K562 (cell line): ENCODE results near the gene YIF1A. TPM values are rescaled to one million over a fixed set of nuclear protein-coding genes. Genes with fewer than 3 reads are reported as not detected.
A peak's percentile ranks its signal among the peaks of the same experiment; 100 is the strongest.

Source experiments
- CEBPG ChIP-seq, 3 experiments: fragments of 200-800 bp in 1 of 3; sonication (Bioruptor generic) in 1 of 3; sonication (generic) in 1 of 3; formaldehyde crosslinking in 1 of 3; IDR thresholded peaks in 2 of 3; conservative IDR thresholded peaks in 1 of 3; 2 replicates each; pipeline versions ENCODE4 v1.6.1 to v1.8.0; 2016 to 2022; ENCODE audit warnings: missing compliant biosample characterization in 2 of 3, missing genetic modification characterization in 2 of 3, mild to moderate bottlenecking in 1 of 3, missing genetic modification reagents in 1 of 3
- FOXK2 ChIP-seq, 2 experiments: fragments of 450-650 bp; IDR thresholded peaks in 1 of 2; conservative IDR thresholded peaks in 1 of 2; 2 replicates each; pipeline ENCODE4 v1.6.1; 2016; ENCODE audit warnings: low read depth in 2 of 2, mild to moderate bottlenecking in 1 of 2
- FOXO4 ChIP-seq: fragments of 450-650 bp; formaldehyde crosslinking; IDR thresholded peaks from 2 replicates; pipeline ENCODE4 v1.4.0; 2020; ENCODE audit warnings: mild to moderate bottlenecking, moderate library complexity
- MAFG ChIP-seq: fragments of 450-650 bp; conservative IDR thresholded peaks from 2 replicates; pipeline ENCODE4 v1.6.1; 2016; ENCODE audit warnings: missing genetic modification characterization, missing compliant biosample characterization
- RUNX1 ChIP-seq: sonication (generic); IDR thresholded peaks from 2 replicates; pipeline ENCODE4 v1.6.1; 2016; ENCODE audit warnings: antibody characterized with exemption, low read depth
- SAFB ChIP-seq: fragments of 200-400 bp; formaldehyde crosslinking; IDR thresholded peaks from 2 replicates; pipeline ENCODE4 v1.6.1; 2017; ENCODE audit warnings: low read depth, low read length, borderline replicate concordance
- SMAD3 ChIP-seq: fragments of 450-650 bp; formaldehyde crosslinking; conservative IDR thresholded peaks from 2 replicates; pipeline ENCODE4 v1.4.0; 2020; ENCODE audit warnings: mild to moderate bottlenecking
- THAP12 ChIP-seq: fragments of 250-450 bp; sonication (Bioruptor Pico); IDR thresholded peaks from 2 replicates; pipeline ENCODE4 v1.9.0; 2021; ENCODE audit warnings: mild to moderate bottlenecking, inconsistent platforms
- ZBTB40 ChIP-seq, 2 experiments: fragments of 450-650 bp in 1 of 2; sonication (generic) in 1 of 2; formaldehyde crosslinking in 1 of 2; IDR thresholded peaks; 2 replicates each; pipeline versions ENCODE4 v1.7.1 to v1.9.0; 2016 to 2022; ENCODE audit warnings: inconsistent platforms in 1 of 2, mild to moderate bottlenecking in 1 of 2, missing genetic modification reagents in 1 of 2
- ZNF511 ChIP-seq: sonication (generic); formaldehyde crosslinking; IDR thresholded peaks from 2 replicates; pipeline ENCODE4 v1.8.0; 2022; ENCODE audit warnings: mild to moderate bottlenecking, missing genetic modification reagents
- polyA plus RNA-seq, 8 experiments: library from polyadenylated mRNA; depleted of rRNA in 4 of 8; stranded (reverse) in 5 of 8; unstranded in 3 of 8; fragments of >200 nt; fragmentation: Nextera tagmentation in 2 of 8; fragmentation: Illumina TruSeq in 1 of 8; extraction: Ambion mirVana in 2 of 8; extraction: Trizol in 1 of 8; gene quantifications; 2 replicates each; pipeline versions ENCODE4 v1.2.1 to v1.2.3, GENCODE V29; 2011 to 2014; ENCODE audit warnings: inconsistent platforms in 1 of 8, missing spikeins in 1 of 8
- total RNA-seq, 7 experiments: library from RNA; depleted of rRNA in 6 of 7; stranded (reverse); fragments of >200 nt in 6 of 7; fragmentation: Illumina TruSeq in 2 of 7; extraction: Trizol in 2 of 7; gene quantifications; 2 replicates each; pipeline versions ENCODE4 v1.2.1 to v1.2.3, GENCODE V29; 2011 to 2021; ENCODE audit warnings: low replicate concordance in 1 of 7

The YIF1A gene
- total and polyA plus RNA-seq, 9 of the 15 experiments (the other 6 are each of a cell fraction or from before 2014, with no cell fraction given), result 8.6 to 121 (median 77.2) TPM

- TF ChIP-seq CEBPG (CRISPR knock-in tag; IDR thresholded peaks at IDR 0.05) (peak; percentile 49; the same call in 1 of the 2 replicates), CEBPG (tag; conservative IDR thresholded peaks at IDR 0.05 in 1 of 2, IDR thresholded peaks at IDR 0.05 in 1 of 2) (no peak), SAFB (peak; percentile 95), THAP12 (peak; percentile 65), ZBTB40 (IDR thresholded peaks at IDR 0.05) (peak; percentile 86), ZBTB40 (CRISPR knock-in tag; IDR thresholded peaks at IDR 0.05) (no peak), RUNX1 (0 out of 2 replicates have a peak, but pooled peaks have one; percentile 31), MAFG (tag) (no peak), FOXO4 (CRISPR knock-in tag) (no peak), SMAD3 (no peak), ZNF511 (CRISPR knock-in tag) (0 out of 2 replicates have a peak, but pooled peaks have one; percentile 69), FOXK2 (conservative IDR thresholded peaks at IDR 0.05 in 1 of 2, IDR thresholded peaks at IDR 0.05 in 1 of 2; ENCODE audit: low read depth in 2 of 2) (peak; percentile 78 to 79)
These were observed at the start of gene YIF1A (continued) for GRCh38 chr11:66288671-66289547.
